IPS-18c (cell line): ENCODE results near the gene ZNF732.
"Not testable (repeated sequence)": the region's sequence is repeated elsewhere in the genome, so short reads cannot be mapped to it uniquely, and the experiment has no call there.

Experiments used
- H3K4me3 ChIP-seq: 2 replicates; pipeline ENCODE4 v1.7.0; 2013; ENCODE audit warnings: low read depth, mild to moderate bottlenecking, low read length, moderate library complexity; ENCODE audit not compliant: insufficient read depth
- H3K9me3 ChIP-seq: one replicate; pipeline ENCODE4 v1.6.1; 2013; ENCODE audit warnings: mild to moderate bottlenecking, low read length, moderate library complexity; ENCODE audit not compliant: control insufficient read depth, insufficient read depth

Gene ZNF732

GRCh38 chr4:304969-305680, at the start of gene ZNF732:
TSS of gene ZNF732 (minus strand) at chr4:305474. CDS start at chr4:305310, 164 bp downstream.
- H3K9me3 ChIP-seq, result no peaks in the 10 kb centered on the region
- peak within 1 kb of the TSS; percentile 72 for H3K4me3 ChIP-seq

GRCh38 chr4:340011-340410, 34.7 kb upstream of the ZNF732 start:
- Histone ChIP-seq H3K9me3 (peaks cover 11% of the 10 kb centered on the region), H3K4me3 (no peak overlapping the region)

GRCh38 chr4:338759-339097, 33.5 kb upstream of the ZNF732 start:
- Histone ChIP-seq H3K4me3 (peak overlapping the region; percentile 98), H3K9me3 (peaks cover 11% of the 10 kb centered on the region)

GRCh38 chr4:337932-338758, 32.9 kb upstream of the ZNF732 start:
- peaks cover 8% of the 10 kb centered on the region for H3K9me3 ChIP-seq
- peak overlapping the region; percentile 98 for H3K4me3 ChIP-seq

DNA sequence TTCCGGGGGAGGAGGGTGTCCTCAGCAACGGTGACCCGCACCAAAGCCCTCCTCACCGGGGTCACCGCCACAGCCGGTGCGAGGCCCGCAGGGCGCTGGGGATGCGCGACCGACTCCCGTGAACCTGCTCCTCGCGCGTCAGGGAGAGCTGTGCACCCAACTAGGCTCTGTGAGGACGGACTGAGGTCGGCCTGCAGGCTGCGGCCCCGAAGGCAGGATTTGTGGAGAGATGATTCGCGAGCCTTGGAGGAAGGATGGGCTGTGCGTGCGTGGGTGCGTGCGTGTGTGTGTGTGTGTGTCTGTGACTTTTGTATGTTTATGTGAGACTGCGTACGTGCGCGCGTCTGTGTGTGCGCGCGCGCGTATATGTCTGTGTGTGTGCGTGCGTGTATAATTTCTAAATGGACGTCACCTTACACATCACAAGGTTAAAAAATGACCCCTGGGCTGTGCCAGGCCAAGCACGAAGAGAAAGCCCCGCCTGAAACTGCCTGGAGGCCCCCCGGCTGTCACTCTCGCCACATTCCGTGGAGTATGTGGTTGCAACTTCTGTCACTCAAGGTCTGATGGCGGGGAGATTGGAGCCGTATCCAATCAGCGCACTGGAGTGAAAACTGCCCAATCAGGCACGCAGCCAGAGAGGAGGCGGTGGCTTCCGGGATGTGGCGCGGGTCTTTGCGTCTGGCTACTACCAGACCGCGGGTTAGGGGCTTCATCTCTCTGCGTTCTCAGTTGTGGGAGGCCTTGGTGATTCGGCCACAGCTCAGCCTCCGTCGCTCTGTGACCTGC, 32.1 kb upstream of the ZNF732 start, which contains the start of gene ZNF141:
Gene ZNF141, plus strand, starts transcription at position 672 of the 789 bp plus-strand sequence. CDS start 170 bp downstream, outside the sequence.
- Histone ChIP-seq H3K9me3 (peaks cover 8% of the 10 kb centered on the region), H3K4me3 (peak within 1 kb of the TSS; percentile 98)

DNA sequence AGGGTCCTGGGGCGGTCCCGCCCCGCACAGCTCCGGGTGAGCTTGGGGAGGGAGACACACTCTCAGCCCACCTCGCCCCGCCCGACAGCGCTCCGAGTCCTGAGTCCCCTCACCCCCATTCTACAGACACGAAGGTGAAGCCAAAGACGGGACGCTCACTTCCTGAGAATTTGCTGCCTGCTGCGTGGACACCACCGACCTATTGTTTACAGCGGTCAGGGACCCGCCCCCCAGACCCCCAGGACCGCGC, 31.5 kb upstream of the ZNF732 start:
- peak overlapping the region; percentile 98 for H3K4me3 ChIP-seq
- peaks cover 8% of the 10 kb centered on the region for H3K9me3 ChIP-seq

GRCh38 chr4:336099-336892, 31.0 kb upstream of the ZNF732 start:
- Histone ChIP-seq H3K9me3 (peaks cover 8% of the 10 kb centered on the region), H3K4me3 (peak overlapping the region; percentile 98)

DNA sequence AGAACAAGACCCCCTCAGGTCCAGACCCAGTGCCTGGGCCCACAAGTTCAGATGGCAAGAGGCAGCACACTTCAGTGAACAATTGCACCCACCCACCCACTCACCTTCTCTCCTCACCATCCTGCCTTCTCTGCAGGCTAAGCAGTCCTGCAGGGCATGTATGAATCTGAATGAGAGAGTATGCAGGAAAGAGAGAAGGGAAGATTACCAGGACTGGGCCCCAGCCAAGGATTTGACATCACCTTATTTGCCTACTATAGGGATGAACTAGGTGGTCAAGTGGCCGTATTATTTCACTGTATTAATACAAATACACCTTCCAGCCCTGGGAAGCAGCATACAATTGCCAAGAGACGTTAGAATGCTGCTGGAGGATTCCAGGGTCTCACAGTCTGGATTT, 30.2 kb upstream of the ZNF732 start:
- no peak overlapping the region for H3K4me3 ChIP-seq
- H3K9me3 ChIP-seq, result peaks cover 8% of the 10 kb centered on the region

- peaks cover 7% of the 10 kb centered on the region for H3K9me3 ChIP-seq
- H3K4me3 ChIP-seq, result no peak overlapping the region
Observed at GRCh38 chr4:328729-329128, 23.5 kb upstream of the ZNF732 start.

GRCh38 chr4:314296-314903, 9.1 kb upstream of the ZNF732 start:
- H3K4me3 ChIP-seq, result no peak overlapping the region
- H3K9me3 ChIP-seq, result peaks cover 14% of the 10 kb centered on the region

GRCh38 chr4:309807-310206, 4.5 kb upstream of the ZNF732 start:
- no peak overlapping the region for H3K4me3 ChIP-seq
- peaks cover 9% of the 10 kb centered on the region for H3K9me3 ChIP-seq

- Histone ChIP-seq H3K9me3 (peaks cover 3% of the 10 kb centered on the region), H3K4me3 (no peak overlapping the region)
Observed at GRCh38 chr4:306551-306961, 1.3 kb upstream of the ZNF732 start.

DNA sequence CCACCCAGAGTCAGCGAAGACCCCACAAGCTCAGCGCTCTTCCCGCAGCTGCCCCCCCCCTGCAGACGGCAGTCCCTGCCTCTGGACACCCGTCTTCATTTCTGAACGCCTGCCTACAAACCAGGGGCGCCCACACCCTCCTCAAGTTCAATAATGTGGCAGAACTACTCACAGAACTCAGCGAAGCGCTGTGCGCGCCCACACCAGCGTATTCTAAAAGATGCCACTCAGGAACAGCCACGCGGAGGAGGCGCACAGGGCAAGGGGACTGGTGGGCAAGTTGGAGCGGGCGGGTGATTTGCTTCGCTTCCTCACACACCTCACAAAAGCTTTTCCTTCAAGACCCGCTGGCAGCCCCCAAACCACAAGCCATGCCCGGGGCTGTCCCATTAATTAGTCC, 758 bp downstream of the ZNF732 start:
- not testable (repeated sequence) for H3K9me3 ChIP-seq
- peak overlapping the region; percentile 72 for H3K4me3 ChIP-seq

DNA sequence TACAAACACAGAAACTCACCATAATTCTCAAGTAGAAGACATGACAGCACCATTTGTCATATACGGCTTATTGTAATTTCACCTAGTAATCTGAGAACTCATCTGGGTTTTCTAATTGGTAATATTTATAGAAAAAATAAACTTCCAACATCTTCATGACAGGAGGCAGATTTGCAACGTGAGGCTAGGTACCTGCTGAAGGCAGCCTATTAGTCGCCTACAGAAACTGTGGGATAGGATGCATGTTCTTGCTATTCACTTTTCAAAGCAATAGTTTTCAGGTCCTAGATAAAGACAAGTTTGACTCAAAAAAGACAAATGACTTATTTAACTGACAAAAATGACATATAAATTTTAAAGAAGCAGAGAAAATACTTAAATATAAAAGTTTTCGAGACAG, 2.9 kb downstream of the ZNF732 start:
- Histone ChIP-seq H3K9me3 (peaks cover 3% of the 10 kb centered on the region), H3K4me3 (no peak overlapping the region)

- Histone ChIP-seq H3K9me3 (peaks cover 7% of the 10 kb centered on the region), H3K4me3 (no peak overlapping the region)
Observed at GRCh38 chr4:294732-295131, 10.5 kb downstream of the ZNF732 start.

DNA sequence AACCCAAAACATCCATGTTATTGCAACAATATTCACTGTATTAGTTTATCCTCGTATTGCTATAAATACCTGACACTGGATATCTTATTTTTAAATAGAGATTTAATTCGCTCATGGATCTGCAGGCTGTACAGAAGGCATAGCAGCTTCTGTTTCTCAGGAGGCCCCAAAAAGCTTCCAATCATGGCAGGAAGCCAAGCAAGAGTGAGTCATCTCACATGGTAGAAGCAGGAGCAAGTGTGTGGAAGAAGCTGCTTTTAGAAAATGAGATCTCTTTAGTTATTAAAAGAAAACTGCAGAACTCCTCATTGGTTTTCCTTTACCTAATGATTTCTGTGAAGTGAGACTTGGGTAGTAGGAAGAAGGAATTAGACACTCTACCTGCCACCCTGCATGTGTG, 16.4 kb downstream of the ZNF732 start:
- Histone ChIP-seq H3K4me3 (no peak overlapping the region), H3K9me3 (peaks cover 5% of the 10 kb centered on the region)
